OCI-M1 (cell line): ENCODE data around the gene DIP2B.
A peak's percentile ranks its signal among the peaks of the same experiment; 100 is the strongest.
"Not testable (repeated sequence)": the region's sequence is repeated elsewhere in the genome, so short reads cannot be mapped to it uniquely, and the experiment has no call there.

Experiments used
- DNase-seq: peaks from one replicate; lab custom pipeline; 2025; lab: John Stamatoyannopoulos, UW

Gene DIP2B

GRCh38 chr12:50550530-50551223 is 45.9 kb downstream of the DIP2B start:
- peak; percentile 65 for DNase-seq

- no peak for DNase-seq
These were observed 47.1 kb downstream of the DIP2B start for GRCh38 chr12:50551866-50552265.

- DNase-seq: no peak
These were observed 49.9 kb downstream of the DIP2B start for GRCh38 chr12:50554651-50555050.

- DNase-seq: peak; percentile 35
These were observed 50.7 kb downstream of the DIP2B start for GRCh38 chr12:50555471-50555885.

GRCh38 chr12:50556273-50556672 is 51.5 kb downstream of the DIP2B start:
- DNase-seq: no peak

- not testable (repeated sequence) for DNase-seq
These were observed 52.0 kb downstream of the DIP2B start for GRCh38 chr12:50556796-50557195.

- DNase-seq: no peak
These were observed 52.6 kb downstream of the DIP2B start for GRCh38 chr12:50557421-50557820.

- DNase-seq: no peak
These were observed 54.2 kb downstream of the DIP2B start for GRCh38 chr12:50558970-50559369.

GRCh38 chr12:50562520-50563433 is 58.0 kb downstream of the DIP2B start:
- DNase-seq: peak; percentile 88

GRCh38 chr12:50563434-50563787 is 58.6 kb downstream of the DIP2B start:
- DNase-seq: no peak

- peak; percentile 44 for DNase-seq
These were observed 59.6 kb downstream of the DIP2B start for GRCh38 chr12:50564237-50564947.

GRCh38 chr12:50564948-50565297 is 60.1 kb downstream of the DIP2B start:
- no peak for DNase-seq

GRCh38 chr12:50566066-50566465 is 61.3 kb downstream of the DIP2B start:
- no peak for DNase-seq

GRCh38 chr12:50567926-50568325 is 63.1 kb downstream of the DIP2B start:
- no peak for DNase-seq

- DNase-seq: no peak
These were observed 63.7 kb downstream of the DIP2B start for GRCh38 chr12:50568338-50569091.

- no peak for DNase-seq
These were observed 64.5 kb downstream of the DIP2B start for GRCh38 chr12:50569321-50569720.

GRCh38 chr12:50569876-50570275 is 65.1 kb downstream of the DIP2B start:
- no peak for DNase-seq

GRCh38 chr12:50571786-50572185 is 67.0 kb downstream of the DIP2B start:
- no peak for DNase-seq

GRCh38 chr12:50572287-50572686 is 67.5 kb downstream of the DIP2B start:
- DNase-seq: peak; percentile 90

GRCh38 chr12:50572760-50573159 is 68.0 kb downstream of the DIP2B start:
- DNase-seq: no peak

GRCh38 chr12:50573271-50573670 is 68.5 kb downstream of the DIP2B start:
- DNase-seq: no peak
